Stimulated activated CD8-positive, alpha-beta memory T cell treated with anti-CD3 and anti-CD28 coated beads, Interleukin-2, amount 100 ng/mL, for 48 hours (primary cell): ENCODE measurements around the gene TRAPPC13.
"Not testable (repeated sequence)": the region's sequence is repeated elsewhere in the genome, so short reads cannot be mapped to it uniquely, and the experiment has no call there.

ENCODE experiments used
- DNase-seq, 2 donors: peaks; one replicate each; pipeline ENCODE4 v3.0.0-alpha.2; 2020; ENCODE audit warnings: low read depth in 2 of 2

TRAPPC13 gene, protein sequence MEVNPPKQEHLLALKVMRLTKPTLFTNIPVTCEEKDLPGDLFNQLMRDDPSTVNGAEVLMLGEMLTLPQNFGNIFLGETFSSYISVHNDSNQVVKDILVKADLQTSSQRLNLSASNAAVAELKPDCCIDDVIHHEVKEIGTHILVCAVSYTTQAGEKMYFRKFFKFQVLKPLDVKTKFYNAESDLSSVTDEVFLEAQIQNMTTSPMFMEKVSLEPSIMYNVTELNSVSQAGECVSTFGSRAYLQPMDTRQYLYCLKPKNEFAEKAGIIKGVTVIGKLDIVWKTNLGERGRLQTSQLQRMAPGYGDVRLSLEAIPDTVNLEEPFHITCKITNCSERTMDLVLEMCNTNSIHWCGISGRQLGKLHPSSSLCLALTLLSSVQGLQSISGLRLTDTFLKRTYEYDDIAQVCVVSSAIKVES

DNA sequence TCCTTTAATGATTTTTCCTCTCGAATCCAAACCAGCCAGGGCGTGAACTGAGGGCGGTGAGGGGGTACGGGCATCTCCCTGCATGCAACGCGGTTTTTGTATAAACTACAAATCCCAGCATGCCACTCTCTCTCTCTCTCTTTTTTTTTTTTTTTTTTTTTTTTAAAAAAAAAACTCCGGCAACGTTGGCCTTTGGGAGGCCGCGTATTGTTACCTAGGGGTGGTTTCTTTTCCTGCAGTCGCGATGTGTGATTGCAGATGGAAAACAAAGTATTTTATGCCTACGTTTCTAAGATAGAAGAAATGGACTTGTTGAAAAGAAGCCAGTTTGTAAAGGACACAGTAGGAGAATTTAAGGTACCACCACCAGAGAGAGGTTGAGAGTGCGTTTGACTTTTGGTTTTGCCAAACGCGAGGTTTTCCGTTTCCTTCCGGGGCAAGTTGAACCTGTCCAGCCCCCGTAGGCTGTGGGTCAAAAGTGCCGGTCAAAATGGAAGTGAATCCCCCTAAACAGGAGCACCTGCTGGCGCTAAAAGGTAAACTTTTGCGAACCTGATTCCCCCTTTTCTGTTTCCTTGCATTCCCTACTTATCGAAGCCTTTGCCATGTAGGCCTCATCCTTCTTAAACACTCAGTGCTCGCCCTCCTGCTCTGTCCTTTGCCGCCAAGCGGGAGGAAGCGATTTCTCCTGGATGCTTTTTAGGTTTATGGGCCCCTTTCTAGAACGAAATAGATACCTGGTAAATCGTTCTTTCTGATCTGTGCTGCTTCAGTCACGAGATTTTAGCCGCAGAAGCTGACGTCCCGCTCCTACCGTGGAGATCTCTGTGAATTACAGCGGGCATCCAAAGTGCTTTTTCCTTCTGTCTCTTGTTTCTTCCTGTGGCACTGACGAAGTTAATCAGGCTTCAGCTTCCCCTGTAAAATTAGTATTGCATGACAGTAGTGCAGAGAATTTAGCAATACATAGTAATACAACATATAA lies at the start of gene TRAPPC13, which contains the start of gene SHLD3:
Gene TRAPPC13 (plus strand): TSS at position 457 of the 985 bp plus-strand sequence. CDS start 34 bp downstream, at position 491.
Gene SHLD3 (plus strand): TSS at position 457 of the 985 bp plus-strand sequence. CDS start 4,561 bp downstream, outside the sequence.
- DNase-seq, result peak; percentile 51 to 57

DNA sequence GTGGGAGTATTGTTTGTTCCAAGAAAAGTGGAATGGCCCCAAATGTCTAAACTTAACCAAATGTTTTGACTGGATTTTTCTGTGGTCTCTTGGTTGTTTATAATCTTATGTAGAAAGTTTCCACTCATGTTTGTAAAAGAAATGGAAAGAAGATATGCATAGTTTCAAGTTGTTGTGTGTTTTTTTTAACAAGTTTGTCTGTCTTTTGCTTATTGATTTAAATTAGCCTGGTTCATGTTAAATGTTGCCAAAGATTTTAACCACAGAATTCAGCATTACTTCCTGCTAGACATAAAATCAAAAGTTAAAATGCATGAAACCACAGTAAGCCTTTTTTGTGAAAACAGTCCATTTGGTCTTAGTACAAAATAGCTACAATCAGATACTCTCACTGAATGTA lies 47.7 kb upstream of the TRAPPC13 start:
- DNase-seq, result no peak

DNA sequence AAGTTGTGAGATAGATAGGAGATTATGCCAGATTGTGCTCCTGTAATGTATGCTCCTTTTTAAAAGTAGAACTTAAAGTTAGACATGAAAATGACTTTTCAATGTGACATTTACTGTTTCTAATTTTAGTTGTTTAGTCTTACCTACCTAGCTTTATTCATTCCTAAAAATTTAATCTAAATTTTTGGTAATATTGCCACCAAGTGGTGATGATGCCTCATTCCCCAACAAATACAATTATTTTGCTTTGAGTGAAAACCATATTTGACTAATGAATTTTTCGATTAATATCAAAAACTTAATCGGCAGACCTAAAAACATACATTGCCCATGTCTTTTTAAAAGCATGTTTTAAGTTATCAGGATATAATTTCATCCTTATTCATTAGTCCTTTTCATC lies 36.1 kb upstream of the TRAPPC13 start:
- no peak for DNase-seq

DNA sequence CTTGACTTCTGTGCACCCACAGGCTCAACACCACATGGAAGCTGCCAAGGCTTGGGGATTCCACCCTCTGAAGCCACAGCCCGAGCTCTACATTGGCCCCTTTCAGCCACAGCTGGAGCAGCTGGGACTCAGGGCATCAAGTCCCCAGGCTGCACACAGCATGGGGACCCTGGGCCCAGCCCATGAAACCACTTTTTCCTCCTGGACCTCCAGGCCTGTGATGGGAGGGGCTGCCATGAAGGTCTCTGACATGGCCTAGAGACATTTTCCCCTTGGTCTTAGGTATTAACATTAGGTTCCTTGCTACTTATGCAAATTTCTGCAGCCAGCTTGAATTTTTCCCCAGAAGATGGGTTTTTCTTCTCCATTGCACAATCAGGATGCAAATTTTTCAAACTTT lies 23.1 kb upstream of the TRAPPC13 start:
- DNase-seq, result not testable (repeated sequence)

DNA sequence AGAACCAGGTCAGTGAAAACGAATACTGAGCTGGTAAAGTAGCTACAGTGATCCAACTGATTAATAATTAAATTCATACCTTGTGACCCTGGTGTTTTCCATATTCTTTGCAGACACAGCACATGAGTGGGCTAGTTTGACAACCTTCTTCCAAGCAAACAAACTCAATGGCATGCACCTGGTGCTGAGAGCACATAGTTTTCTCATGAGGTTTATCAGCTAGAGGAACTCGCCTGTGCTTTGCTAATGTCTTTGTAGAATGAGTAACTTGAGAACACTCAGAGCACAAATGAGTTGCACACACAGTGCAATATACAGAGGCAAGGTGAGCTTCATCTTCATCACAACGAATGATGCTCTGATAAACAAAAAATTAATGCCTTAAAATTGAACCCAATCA lies 13.3 kb upstream of the TRAPPC13 start:
- no peak for DNase-seq

DNA sequence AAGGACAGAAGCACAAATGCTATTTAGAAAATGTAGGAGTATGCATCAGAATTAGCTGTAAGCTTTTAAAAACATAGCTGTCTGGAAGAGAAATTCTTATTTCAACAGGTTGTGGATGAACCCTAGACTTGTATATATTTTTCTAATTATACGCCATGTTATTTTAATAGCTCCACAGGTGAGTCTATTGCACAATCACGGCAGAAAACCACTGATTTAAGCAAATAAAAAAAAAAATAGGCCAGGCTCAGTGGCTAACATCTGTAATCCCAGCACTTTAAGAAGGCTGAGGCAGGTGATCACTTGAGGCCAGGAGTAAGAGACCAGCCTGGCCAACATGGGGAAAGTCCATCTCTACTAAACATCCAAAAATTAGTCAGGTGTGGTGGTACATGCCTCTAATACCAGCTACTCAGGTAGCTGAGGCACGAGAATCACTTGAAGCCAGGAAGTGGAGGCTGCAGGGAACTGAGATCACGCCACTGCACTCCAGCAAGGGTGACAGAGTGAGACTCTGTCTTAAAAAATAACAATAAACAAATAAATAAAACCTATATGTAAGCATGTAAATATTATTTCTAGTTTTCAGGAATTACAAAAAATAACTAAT lies 12.4 kb upstream of the TRAPPC13 start:
- DNase-seq, result no peak

DNA sequence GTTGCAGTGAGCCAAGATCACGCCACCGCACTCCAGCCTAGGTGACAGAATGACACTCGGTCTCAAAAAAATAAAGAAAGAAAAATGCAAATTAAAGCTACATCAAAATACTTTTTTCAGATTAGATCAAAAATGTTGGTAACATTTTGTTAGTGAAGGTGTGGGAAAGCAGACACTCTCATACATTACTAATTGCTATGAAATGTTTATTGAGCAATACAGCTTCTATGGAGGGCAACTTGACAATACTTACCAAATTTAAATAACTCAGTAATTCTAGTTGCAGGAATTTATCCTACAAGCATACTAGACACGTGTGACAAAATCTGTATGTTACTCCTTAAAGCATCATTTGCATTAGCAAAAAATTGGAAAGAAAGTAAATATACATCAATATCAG lies 4.8 kb upstream of the TRAPPC13 start:
- no peak for DNase-seq

DNA sequence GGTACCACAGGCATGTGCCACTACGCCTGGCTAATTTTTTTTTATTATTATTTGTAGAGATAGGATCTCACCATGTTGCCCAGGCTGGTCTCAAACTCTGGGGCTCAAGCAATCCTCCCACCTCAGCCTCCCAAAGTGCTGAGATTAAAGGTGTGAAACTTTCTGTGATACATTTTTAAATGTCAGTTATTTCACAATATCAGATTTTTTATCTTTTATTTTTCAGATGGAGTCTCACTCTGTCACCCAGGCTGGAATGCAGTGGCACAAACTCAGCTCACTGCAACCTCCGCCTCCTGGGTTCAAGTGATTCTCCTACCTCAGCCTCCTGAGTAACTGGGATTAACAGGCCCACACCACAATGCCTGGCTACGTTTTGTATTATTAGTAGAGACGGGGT lies 2.9 kb upstream of the TRAPPC13 start:
- DNase-seq, result not testable (repeated sequence)

DNA sequence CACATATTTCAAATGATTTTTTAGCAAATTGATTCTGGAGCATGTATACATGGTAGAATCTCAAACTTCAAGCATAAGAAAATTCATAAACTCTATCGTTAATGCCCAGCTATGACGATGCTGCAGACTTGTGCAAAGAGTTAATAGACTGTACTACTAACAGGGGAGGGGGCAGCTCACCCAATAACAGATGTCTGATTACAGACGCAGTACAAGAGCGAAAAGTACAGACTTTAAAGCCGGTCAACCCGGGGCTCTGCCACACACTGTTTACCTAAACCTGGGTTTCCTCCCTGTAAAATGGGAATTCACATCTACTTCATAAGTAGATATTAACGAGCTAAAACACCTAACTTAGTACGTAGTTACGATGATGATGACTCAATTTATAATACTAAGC lies 1.3 kb upstream of the TRAPPC13 start:
- no peak for DNase-seq

DNA sequence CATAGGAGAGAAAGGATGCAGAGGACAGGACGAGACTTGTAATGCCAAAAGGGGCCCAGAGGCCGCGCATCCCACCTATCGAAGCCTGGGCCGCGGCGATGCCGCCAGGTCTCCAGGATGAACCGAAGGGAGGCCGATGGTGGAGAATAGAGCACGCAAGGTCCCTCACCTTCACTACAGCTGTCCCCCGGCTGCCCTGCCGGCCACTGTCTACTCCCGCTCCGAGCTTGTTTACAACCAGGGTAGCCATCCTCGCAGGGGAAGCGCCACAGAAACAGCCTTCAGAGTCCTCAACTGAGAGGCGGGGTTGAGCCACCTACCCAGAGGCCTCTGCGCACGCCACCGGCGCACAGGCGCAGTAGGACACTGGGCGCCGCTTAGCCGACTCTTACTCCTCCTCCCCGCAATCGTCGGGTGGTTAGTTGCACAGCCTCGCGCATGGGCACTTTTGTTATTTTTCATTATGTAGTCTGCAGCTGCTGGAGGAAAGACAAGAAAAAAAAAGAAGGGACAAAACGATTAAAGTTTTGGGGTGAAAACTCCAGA lies 729 bp upstream of the TRAPPC13 start, which contains the start of gene TRIM23:
Gene TRIM23 (minus strand): TSS at position 309 of the 546 bp plus-strand sequence. CDS start 59 bp downstream, at position 250.
- DNase-seq, result peak; percentile 81 to 83

DNA sequence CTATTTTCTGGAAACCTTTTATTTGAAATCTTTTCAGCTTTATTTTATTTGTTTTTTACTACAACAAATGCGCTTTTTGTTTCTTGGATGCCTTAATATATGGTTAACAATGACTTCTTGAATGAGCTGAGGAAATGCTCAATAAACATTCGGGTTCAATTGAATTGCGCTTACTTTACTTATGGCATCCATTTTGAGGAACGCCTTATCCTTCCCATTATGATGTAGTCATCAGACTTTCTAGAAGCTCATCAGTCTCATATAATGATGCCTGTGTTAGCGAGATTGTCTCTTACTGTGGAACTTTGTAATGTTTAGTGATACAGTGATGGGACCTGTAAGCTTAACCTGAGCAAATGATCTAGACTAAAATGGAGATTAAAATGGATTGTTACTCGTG lies 916 bp downstream of the TRAPPC13 start:
- no peak for DNase-seq

DNA sequence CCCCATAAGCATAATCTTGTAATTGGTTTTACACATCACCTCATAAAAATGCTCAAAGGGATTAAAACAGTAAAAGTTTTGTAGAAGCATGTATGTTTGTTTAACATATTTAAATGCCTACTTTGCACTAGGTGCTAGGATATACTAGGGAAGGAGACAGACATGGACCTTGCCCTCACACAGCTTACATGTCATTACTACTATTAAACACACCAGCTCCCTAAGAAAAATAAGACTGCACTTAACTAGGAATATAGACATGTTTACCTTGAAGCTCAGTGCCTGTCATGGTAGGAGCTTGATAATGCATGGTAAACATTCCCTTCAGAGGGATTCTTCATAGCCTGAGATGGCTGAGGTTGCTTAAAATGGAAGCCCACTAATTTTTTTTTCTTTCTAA lies 6.2 kb downstream of the TRAPPC13 start:
- no peak for DNase-seq

DNA sequence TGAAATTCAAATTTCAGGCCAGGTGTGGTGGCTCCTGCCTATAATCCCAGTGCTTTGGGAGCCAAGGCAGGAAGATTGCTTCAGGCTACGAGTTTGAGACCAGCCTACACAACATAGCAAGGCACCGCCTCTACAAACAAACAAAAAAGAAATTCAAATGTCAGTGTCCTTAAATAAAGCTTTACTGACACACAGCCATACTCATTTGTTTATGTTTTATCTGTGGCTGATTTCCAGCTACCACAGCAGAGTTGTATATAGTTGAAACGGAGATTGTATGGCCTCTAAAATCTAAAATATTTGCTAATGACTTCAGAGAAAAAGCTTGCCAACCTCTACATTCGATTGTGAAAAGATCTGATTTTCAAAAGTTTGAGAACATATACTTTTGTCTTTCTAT lies 15.4 kb downstream of the TRAPPC13 start:
- DNase-seq, result no peak

DNA sequence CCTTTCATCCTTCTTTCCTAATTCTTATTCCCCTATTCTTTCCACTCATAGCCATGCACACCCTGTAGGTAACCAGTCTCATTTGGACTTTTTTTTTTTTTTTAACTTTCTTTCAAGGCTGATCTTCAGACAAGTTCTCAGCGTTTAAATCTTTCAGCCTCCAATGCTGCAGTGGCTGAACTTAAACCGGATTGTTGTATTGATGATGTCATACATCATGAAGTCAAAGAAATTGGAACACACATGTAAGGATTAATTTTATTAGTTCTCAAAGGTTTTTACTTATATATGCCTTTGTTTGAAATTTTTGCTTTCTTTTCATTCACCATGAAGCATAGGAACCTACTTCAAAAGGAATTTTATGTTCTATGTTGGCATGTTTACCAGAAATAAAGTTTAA lies 22.1 kb downstream of the TRAPPC13 start:
- no peak for DNase-seq

DNA sequence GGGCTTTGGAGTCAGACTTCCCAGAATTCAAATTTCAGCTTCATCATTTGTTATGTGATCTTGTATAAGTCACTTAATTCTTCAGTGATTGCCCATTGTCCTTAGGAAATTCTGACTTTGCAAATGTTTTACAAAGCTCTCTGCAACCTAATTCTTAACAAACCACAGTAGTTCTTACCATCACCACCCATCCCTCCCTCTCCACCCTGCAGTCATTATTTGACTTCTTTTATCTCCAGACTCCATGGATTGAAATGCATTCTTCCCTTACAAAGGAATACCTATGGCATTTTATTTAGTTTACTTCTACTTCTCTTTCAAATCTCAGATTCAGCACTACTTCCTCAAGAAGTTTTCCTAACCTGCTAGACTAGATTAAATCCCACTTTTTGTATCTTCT lies 23.1 kb downstream of the TRAPPC13 start:
- DNase-seq, result no peak

DNA sequence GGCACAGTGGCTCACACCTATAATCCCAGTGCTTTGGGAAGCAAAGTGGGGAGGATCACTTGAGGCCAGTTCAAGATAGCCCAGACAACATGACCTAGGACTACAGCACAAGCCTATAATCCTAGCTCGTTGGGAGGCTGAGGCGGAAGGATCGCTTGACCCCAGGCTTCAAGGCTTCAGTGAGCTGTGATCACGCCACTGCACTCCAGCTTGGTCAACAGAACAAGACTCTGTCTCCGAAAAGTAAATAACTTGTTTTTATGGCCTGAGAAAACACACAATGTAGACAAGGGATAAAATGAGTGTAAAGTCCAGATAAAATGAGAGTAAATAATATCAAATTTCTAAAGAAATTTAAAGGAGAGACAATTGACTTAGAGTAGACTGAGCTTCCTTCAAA lies 26.3 kb downstream of the TRAPPC13 start:
- DNase-seq, result no peak

DNA sequence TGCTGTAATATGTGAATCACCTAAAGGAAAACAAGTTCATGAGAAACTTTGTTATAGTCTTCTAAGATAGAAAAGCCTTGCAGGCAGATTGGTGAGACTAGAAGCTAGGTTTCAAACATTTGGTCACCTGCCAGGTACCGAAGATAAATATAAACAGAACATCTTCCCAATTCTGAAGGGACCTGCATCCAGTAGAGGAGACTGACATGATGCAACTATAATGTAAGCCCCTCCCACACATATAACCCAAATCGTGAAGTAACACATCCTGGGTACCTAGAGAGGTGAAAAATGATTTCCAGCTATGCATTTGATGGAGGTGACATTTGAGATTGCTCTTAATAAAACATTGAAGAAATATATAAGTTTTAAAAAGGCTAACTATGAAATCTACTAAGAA lies 29.9 kb downstream of the TRAPPC13 start:
- DNase-seq, result no peak

DNA sequence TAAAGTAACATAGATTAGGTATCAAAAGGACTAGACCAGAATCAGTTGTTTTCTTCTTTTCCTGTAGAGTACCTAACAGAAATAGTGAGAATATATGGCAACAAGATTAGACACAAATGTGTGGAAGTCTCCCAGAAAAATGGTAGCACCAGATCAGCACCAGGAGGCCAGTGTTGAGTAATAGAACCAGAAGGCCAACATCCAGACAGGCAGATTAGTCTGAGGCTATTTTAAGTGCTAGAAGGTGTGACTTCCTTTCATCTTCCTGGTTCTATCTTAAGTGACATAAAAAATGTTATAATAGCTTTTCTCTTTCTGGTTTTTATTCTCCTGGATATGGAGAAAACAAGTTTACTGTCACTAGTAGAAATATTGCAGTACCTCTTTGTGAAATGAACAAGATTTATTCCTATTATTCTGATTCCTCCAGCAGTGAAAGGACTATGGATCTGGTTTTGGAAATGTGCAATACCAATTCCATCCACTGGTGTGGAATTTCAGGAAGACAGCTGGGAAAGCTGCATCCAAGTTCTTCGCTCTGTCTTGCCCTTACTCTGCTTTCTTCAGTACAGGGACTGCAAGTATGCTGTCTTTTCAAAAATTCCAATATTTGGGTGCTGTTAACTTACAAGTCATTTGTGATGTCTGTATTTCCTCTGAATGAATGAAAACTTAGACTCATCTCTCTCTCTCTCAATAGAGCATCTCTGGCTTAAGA lies 39.1 kb downstream of the TRAPPC13 start:
- no peak for DNase-seq

DNA sequence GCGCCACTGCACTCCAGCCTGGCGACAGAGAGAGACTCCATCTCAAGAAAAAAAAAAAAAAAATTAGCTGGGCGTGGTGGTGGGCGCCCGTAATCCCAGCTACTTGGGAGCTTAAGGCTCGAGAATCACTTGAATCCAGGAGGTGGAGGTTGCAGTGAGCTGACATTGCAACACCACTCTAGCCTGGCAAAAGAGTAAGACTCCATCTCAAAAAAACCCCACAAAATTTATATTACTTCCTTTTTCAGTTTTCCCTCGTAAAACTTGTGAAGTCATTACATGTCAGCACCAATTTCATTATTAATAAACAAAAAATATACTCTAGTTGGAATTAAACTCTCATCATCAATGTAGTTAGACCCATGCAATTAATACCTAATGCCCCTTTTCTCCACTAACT lies 43.9 kb downstream of the TRAPPC13 start:
- no peak for DNase-seq

DNA sequence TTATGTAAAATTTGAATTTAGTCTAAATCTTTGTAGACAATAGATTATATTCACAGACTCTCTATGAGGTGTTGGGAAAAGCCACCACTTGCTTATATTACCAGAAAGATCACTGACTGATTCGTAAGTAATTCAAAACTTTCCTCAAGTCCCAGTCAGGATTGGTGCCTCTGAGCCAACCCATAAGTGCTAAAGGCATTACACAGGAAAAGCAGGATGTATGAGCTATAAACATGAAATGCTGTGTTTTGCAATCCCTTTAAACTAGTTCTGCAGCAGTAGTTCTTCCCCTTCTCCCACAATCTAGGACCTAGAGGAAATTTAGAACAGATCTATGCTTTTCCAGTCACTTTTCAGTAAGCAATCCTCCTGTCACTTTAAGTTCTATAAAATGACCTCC lies 48.0 kb downstream of the TRAPPC13 start:
- DNase-seq, result no peak

DNA sequence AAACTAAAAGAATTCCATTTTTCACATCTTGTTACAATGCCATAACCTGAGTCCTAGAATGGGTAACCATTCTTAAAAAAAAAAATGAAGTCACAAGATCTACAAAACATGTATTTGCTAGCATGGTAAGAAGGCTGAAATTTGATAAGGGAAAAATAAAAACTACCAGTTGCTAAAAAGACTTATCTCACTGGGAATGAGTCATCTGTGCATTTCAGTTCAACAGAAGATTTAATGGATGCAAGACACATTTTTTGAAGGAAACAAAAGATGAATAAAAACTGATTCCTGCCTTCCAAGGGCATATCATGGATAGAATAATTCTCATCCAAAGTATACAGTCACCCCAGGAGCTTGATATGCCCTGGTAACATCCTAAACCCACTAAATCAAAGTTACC lies 49.9 kb downstream of the TRAPPC13 start:
- DNase-seq, result no peak
